AG10803 (cell line): ENCODE data around the gene AARS1.
"Not testable (repeated sequence)": the region's sequence is repeated elsewhere in the genome, so short reads cannot be mapped to it uniquely, and the experiment has no call there.

ENCODE experiments used
- DNase-seq: peaks from one replicate; pipeline ENCODE4 v3.0.0; 2010; ENCODE audit warnings: low read depth
- H3K4me3 ChIP-seq: 2 replicates; pipeline ENCODE4 v1.5.1; 2011; ENCODE audit warnings: mild to moderate bottlenecking, low read length, control low read depth

Gene AARS1

DNA sequence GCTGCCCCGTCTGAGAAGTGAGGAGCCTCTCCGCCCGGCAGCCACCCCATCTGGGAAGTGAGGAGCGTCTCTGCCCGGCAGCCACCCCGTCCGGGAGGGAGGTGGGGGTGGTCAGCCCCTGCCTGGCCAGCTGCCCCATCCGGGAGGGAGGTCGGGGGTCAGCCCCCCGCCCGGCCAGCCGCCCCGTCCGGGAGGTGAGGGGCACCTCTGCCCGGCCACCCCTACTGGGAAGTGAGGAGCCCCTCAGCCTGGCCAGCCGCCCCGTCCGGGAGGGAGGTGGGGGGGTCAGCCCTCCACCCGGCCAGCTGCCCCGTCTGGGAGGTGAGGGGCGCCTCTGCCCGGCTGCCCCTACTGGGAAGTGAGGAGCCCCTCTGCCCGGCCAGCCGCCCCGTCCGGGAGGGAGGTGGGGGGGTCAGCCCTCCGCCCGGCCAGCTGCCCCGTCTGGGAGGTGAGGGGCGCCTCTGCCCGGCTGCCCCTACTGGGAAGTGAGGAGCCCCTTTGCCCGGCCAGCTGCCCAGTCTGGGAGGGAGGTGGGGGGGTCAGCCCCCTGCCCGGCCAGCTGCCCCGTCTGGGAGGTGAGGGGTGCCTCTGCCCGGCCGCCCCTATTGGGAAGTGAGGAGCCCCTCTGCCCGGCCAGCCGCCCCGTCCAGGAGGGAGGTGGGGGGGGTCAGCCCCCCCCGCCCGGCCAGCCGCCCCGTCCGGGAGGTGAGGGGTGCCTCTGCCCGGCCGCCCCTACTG lies 84.5 kb downstream of the AARS1 start:
- DNase-seq, H3K4me3 ChIP-seq: not testable (repeated sequence)

DNA sequence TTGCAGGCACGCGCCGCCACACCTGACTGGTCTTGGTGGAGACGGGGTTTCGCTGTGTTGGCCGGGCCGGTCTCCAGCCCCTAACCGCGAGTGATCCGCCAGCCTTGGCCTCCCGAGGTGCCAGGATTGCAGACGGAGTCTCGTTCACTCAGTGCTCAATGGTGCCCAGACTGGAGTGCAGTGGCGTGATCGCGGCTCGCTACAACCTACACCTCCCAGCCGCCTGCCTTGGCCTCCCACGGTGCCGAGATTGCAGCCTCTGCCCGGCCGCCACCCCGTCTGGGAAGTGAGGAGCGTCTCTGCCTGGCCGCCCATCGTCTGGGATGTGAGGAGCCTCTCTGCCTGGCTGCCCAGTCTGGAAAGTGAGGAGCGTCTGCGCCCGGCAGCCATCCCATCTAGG lies 85.3 kb downstream of the AARS1 start:
- H3K4me3 ChIP-seq, DNase-seq: not testable (repeated sequence)

DNA sequence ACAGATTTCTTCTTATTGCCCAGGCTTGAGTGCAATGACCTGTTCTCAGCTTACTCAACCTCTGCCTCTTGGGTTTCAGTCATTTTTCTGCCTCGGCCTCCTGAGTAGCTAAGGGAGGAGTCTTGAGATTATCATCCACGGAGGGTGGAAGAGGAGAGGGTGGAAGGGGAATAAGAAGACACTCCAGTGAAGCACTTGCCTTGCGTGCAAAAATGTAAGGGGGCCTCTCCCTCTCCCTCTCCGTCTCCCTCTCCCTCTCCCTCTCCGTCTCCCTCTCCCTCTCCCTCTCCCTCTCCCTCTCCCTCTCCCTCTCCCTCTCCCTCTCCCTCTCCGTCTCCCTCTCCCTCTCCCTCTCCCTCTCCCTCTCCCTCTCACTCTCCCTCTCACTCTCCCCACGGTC lies 85.8 kb downstream of the AARS1 start:
- not testable (repeated sequence) for H3K4me3 ChIP-seq, DNase-seq
